CD14-positive monocyte (primary cell): ENCODE data around the gene USP24. TPM values are rescaled to one million over a fixed set of nuclear protein-coding genes. Genes with fewer than 3 reads are reported as not detected.
A peak's percentile ranks its signal among the peaks of the same experiment; 100 is the strongest.

ENCODE experiments used
- DNase-seq, 3 donors: peaks; one replicate each; pipeline ENCODE4 v3.0.0-alpha.2; 2011 to 2022
- H2AFZ ChIP-seq: 2 replicates; pipeline ENCODE4 v1.6.0; 2012; ENCODE audit warnings: mild to moderate bottlenecking, low read depth, low read length, inconsistent platforms; ENCODE audit not compliant: insufficient read depth, poor library complexity, severe bottlenecking
- H3K27ac ChIP-seq, 2 donors: 1 replicate in 1 of 2; 2 replicates in 1 of 2; pipeline ENCODE4 v1.5.1; 2012 to 2013; ENCODE audit warnings: low read length in 2 of 2, control low read depth in 1 of 2, inconsistent platforms in 1 of 2, low read depth in 1 of 2, mild to moderate bottlenecking in 1 of 2
- H3K27me3 ChIP-seq, 2 donors: one replicate each; pipeline versions ENCODE4 v1.6.0 to v1.6.1; 2011 to 2013; ENCODE audit warnings: low read length in 2 of 2; ENCODE audit not compliant: control insufficient read depth in 2 of 2, insufficient read depth in 2 of 2
- H3K36me3 ChIP-seq, 2 donors: replicated peaks in 1 of 2; 1 replicate in 1 of 2; 2 replicates in 1 of 2; pipeline versions ENCODE4 v1.5.1 to v1.6.1; 2012 to 2013; ENCODE audit warnings: low read length in 2 of 2, control low read depth in 1 of 2, inconsistent platforms in 1 of 2, mild to moderate bottlenecking in 1 of 2; ENCODE audit not compliant: insufficient read depth in 2 of 2, control insufficient read depth in 1 of 2
- H3K4me1 ChIP-seq, 2 donors: 1 replicate in 1 of 2; 2 replicates in 1 of 2; pipeline versions ENCODE4 v1.5.1 to v1.6.1; 2012 to 2013; ENCODE audit warnings: low read length in 2 of 2, control low read depth in 1 of 2, inconsistent platforms in 1 of 2, mild to moderate bottlenecking in 1 of 2, moderate library complexity in 1 of 2; ENCODE audit not compliant: insufficient read depth in 2 of 2, control insufficient read depth in 1 of 2
- H3K4me2 ChIP-seq: replicated peaks from 2 replicates; pipeline ENCODE3; 2012; ENCODE audit warnings: low read length, moderate library complexity, mild to moderate bottlenecking; ENCODE audit not compliant: poor library complexity, severe bottlenecking; ENCODE audit errors: extremely low read depth
- H3K4me3 ChIP-seq, 3 experiments: fragments of 200-600 bp in 1 of 3; sonication (generic) in 1 of 3; replicated peaks in 1 of 3; 1 replicate in 2 of 3; 2 replicates in 1 of 3; pipeline ENCODE4 v1.5.1; 2011 to 2013; ENCODE audit warnings: low read length in 3 of 3, mild to moderate bottlenecking in 3 of 3, control low read depth in 2 of 3, low read depth in 2 of 3, inconsistent platforms in 1 of 3, moderate library complexity in 1 of 3
- H3K79me2 ChIP-seq: 2 replicates; pipeline ENCODE4 v1.6.0; 2012; ENCODE audit warnings: mild to moderate bottlenecking, control low read depth, inconsistent platforms, low read length, moderate library complexity; ENCODE audit not compliant: insufficient read depth
- H3K9ac ChIP-seq: 2 replicates; pipeline ENCODE4 v1.6.0; 2017; ENCODE audit warnings: low read length, mild to moderate bottlenecking; ENCODE audit not compliant: insufficient read depth, poor library complexity, severe bottlenecking
- H3K9me3 ChIP-seq, 2 donors: replicated peaks in 1 of 2; 1 replicate in 1 of 2; 2 replicates in 1 of 2; pipeline versions ENCODE4 v1.5.1 to v1.6.1; 2012 to 2013; ENCODE audit warnings: low read length in 2 of 2, control low read depth in 1 of 2; ENCODE audit not compliant: control insufficient read depth in 1 of 2, insufficient read depth in 1 of 2
- H4K20me1 ChIP-seq: 2 replicates; pipeline ENCODE4 v1.6.0; 2012; ENCODE audit warnings: mild to moderate bottlenecking, low read length, control low read depth, moderate library complexity; ENCODE audit not compliant: insufficient read depth
- H3K27ac Mint-ChIP-seq, 7 donors: one replicate each; pipeline ENCODE4 v1.8.0; 2020; ENCODE audit warnings: mild to moderate bottlenecking in 7 of 7, mixed read lengths in 7 of 7, moderate library complexity in 6 of 7, inconsistent platforms in 2 of 7
- H3K27me3 Mint-ChIP-seq, 3 donors: one replicate each; pipeline ENCODE4 v1.8.0; 2021 to 2022; ENCODE audit warnings: low read depth in 3 of 3, mild to moderate bottlenecking in 3 of 3, mixed read lengths in 3 of 3, moderate library complexity in 3 of 3, inconsistent platforms in 1 of 3
- H3K36me3 Mint-ChIP-seq, 2 donors: one replicate each; pipeline ENCODE4 v1.8.0; 2020; ENCODE audit warnings: mixed read lengths in 2 of 2, inconsistent platforms in 1 of 2, mild to moderate bottlenecking in 1 of 2
- H3K4me1 Mint-ChIP-seq: one replicate; pipeline ENCODE4 v1.8.0; 2020; ENCODE audit warnings: mild to moderate bottlenecking, mixed read lengths
- H3K4me3 Mint-ChIP-seq, 2 donors: one replicate each; pipeline ENCODE4 v1.8.0; 2020; ENCODE audit warnings: mild to moderate bottlenecking in 2 of 2, mixed read lengths in 2 of 2, moderate library complexity in 1 of 2
- H3K9me3 Mint-ChIP-seq, 7 donors: one replicate each; pipeline ENCODE4 v1.8.0; 2020 to 2022; ENCODE audit warnings: mixed read lengths in 7 of 7, mild to moderate bottlenecking in 6 of 7, moderate library complexity in 6 of 7, inconsistent platforms in 2 of 7
- CTCF ChIP-seq: fragments of 200-600 bp; IDR thresholded peaks from one replicate; pipeline ENCODE4 v1.8.0; 2022; ENCODE audit warnings: antibody characterized with exemption, mild to moderate bottlenecking
- WGBS: methylation state at CpG from one replicate; pipeline ENCODE4 v1.1.5; 2013; ENCODE audit warnings: missing lambda C conversion rate; ENCODE audit not compliant: insufficient coverage; 5-methylcytosine and 5-hydroxymethylcytosine counted together
- intact Hi-C, 2 donors: fragments of 100-400 bp; cut with micrococcal nuclease; formaldehyde crosslinking; loops; one replicate each; pipeline versions ENCODE4 v1.15.0 to v1.15.1; 2023
- polyA plus RNA-seq, 3 donors: library from polyadenylated mRNA; depleted of rRNA in 1 of 3; unstranded in 2 of 3; stranded (reverse) in 1 of 3; fragments of 300-500 nt in 2 of 3; fragments of >200 nt in 1 of 3; fragmentation: Illumina TruSeq in 2 of 3; gene quantifications; 1 replicate in 2 of 3; 2 replicates in 1 of 3; pipeline ENCODE4 v1.2.3, GENCODE V29; 2012 to 2021

The USP24 gene
- polyA plus RNA-seq, 3 donors, result 1.1 to 14.2 (median 2.1) TPM

GRCh38 chr1:55246896-55247295, 31.7 kb upstream of the USP24 start:
- no peak for DNase-seq
- Mint-ChIP-seq H3K27me3 (peaks cover 0 to 2% (median 0%) of the 10 kb centered on the region in 3 donors), H3K27ac (no peak overlapping the region), H3K4me3 (no peak overlapping the region), H3K36me3 (no peaks in the 10 kb centered on the region), H3K4me1 (peaks cover 28% of the 10 kb centered on the region), H3K9me3 (no peaks in the 10 kb centered on the region)
- Histone ChIP-seq H3K4me1 (peaks cover 20 to 24% of the 10 kb centered on the region in 2 donors), H4K20me1 (no peaks in the 10 kb centered on the region), H3K27me3 (no peaks in the 10 kb centered on the region), H3K27ac (no peak overlapping the region), H3K79me2 (no peaks in the 10 kb centered on the region), H3K4me3 (no peak overlapping the region), H3K9me3 (no peaks in the 10 kb centered on the region), H3K9ac (no peak overlapping the region), H3K4me2 (no peak overlapping the region), H2AFZ (no peak overlapping the region), H3K36me3 (no peaks in the 10 kb centered on the region)
- intact Hi-C loops, result no loop called here
- WGBS, result 100% methylated on average over 1 of the region's 2 CpGs
- no peak for TF ChIP-seq CTCF

- H3K4me1 Mint-ChIP-seq, result peaks cover 28% of the 10 kb centered on the region
- H3K4me3 Mint-ChIP-seq, result no peak overlapping the region
- no peaks in the 10 kb centered on the region for H3K9me3 Mint-ChIP-seq
- Histone ChIP-seq H3K9me3 (no peaks in the 10 kb centered on the region), H3K4me1 (peaks cover 20 to 24% of the 10 kb centered on the region in 2 donors), H3K9ac (no peak overlapping the region), H3K36me3 (no peaks in the 10 kb centered on the region), H3K4me2 (no peak overlapping the region), H2AFZ (peak overlapping the region; percentile 5), H3K27me3 (no peaks in the 10 kb centered on the region), H4K20me1 (no peaks in the 10 kb centered on the region), H3K4me3 (no peak overlapping the region), H3K27ac (no peak overlapping the region), H3K79me2 (no peaks in the 10 kb centered on the region)
- intact Hi-C loops, result no loop called here
- H3K27me3 Mint-ChIP-seq, result peaks cover 0 to 2% (median 0%) of the 10 kb centered on the region in 3 donors
- no peak for TF ChIP-seq CTCF
- DNase-seq, result no peak
- no peaks in the 10 kb centered on the region for H3K36me3 Mint-ChIP-seq
- H3K27ac Mint-ChIP-seq, result peak overlapping the region in 1 of 7 donors; percentile 67
Measured at GRCh38 chr1:55246331-55246730, 31.2 kb upstream of the USP24 start.
